Activated CD4-positive, alpha-beta T cell treated with anti-CD3 and anti-CD28 coated beads for 24 hours (primary cell): Measurements from ENCODE around the gene C12orf57.

Experiments
- DNase-seq, 2 donors: peaks; one replicate each; pipeline ENCODE4 v3.0.0-alpha.2; 2020; ENCODE audit warnings: low read depth in 2 of 2

The C12orf57 gene

DNA sequence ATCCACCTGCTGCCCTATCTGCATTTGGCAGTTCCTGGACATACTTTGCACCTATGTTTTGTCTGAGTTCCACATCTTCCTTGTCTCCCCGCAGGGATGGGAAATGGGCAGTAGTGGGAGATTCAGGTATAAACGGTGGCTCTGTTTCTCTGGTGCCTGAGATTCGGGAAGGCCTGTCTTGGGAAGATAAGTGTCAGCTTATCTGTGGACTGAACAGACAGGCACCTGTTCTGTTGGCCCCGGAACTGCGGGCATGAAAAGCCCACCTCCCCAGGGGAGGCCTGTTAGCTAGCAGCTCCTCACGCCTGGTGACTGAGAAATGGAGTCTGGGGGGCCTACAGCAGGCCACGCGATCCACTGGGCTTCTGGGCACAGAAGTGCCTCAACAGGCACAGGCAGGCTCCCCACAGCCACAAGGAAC, 20.8 kb downstream of the C12orf57 start:
- no peak for DNase-seq

DNA sequence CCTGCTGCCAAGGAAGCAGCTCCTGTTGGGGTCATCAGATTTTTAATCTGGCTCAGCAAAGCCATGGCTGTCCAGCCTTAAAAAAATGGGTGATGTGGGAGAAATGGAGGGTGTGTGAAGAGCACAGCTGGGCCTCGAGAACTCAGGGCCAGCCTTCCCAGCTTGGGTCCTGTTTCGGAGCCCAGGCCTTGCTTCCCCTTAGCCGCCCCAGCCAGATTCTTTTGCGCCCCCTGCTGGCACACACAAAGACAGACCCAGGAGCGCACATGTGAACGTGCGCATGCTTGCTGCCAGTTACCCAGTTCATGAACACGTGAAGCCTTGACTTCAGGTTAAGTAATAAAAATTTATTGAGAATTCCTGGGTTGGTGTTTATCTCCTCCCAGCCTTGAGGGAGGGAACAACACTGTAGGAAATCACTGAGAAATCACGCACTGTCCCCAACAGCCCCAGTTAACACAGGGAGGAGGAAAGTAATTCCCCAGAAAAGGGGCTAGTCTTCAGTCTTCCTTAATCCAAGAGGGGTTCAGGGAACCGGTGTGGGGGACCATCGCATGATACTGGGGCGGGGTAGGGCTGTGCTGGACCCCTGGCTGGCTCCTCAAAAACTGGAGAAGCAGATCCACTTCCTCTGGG, 21.3 kb downstream of the C12orf57 start:
- DNase-seq, result peak; percentile 85

DNA sequence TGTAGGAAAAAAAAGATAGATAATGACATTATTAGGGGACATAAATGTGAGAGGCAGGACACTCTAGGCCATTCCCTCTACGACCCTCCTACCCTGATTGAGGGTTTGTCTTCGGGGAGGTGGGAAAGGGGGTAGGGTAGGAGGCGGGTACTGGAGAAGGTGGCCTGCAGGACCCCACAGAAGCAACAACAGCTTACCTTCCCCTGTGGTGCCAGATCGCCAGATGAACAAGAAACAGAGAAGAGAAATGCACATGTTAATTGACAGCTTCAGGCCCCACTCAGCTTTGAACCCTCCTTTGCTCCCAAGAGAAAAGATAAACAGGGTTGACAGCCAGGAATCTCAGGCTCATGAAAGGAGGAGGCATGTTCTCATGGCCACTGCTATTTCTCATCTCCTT, 21.9 kb downstream of the C12orf57 start:
- DNase-seq, result no peak

DNA sequence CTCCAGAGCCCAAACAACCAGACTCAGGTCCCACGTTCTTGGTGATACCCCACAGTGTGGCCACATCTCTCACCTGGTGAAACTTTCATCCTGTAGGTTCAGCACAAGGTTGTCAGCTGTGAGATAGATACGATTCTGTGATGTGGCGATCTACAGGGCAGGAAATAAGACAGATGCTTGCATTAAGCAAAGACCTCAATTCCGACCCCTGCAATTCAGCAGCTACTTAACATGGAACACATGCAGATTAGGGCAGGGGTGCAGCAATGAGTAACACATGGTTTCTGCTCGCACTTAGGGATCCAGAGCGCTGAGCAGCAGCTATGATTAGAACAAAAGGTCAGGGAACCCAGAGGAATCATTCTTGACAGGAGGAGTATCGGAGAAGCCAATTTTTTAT, 22.5 kb downstream of the C12orf57 start:
- DNase-seq, result no peak

DNA sequence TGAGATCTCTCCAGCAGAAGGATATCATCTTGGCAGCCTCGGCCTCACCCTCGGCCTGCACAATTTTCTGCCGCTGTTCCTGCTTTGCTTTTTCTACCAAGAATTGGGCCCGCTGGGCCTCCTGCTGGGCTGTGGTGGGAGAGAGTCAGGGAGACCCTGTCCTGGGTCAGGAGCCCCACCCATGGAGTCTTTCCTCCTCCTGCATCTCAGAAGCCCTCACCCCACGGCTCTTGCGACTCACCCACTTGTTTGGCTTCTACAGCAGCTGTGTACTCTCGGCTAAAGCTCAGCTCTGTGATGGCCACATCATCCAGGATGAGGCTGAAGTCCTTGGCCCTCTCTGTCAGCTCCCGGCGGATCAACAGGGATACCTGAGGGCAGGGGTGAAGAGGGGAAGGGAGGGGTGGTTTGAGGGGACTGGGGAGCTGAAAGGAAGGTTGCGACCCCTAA, 23.9 kb downstream of the C12orf57 start:
- no peak for DNase-seq

DNA sequence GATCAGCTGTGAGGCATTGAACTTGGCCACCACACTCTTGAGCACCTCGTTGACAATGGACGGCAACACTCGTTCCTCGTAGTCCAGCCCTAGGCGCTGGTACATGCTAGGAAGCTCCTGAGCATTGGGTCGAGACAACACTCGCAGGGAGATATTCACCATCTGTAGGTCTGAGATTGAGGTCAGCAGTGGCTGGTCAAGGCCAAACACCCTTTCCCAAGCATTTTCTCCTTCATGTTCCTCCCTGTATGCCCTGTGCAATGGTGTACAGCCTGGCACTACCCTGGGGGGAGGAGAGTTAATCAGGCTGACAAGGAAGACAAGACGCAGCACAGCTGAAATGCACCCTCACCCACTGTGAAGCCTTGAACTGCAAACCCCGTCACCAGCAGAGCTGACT, 24.6 kb downstream of the C12orf57 start:
- no peak for DNase-seq

DNA sequence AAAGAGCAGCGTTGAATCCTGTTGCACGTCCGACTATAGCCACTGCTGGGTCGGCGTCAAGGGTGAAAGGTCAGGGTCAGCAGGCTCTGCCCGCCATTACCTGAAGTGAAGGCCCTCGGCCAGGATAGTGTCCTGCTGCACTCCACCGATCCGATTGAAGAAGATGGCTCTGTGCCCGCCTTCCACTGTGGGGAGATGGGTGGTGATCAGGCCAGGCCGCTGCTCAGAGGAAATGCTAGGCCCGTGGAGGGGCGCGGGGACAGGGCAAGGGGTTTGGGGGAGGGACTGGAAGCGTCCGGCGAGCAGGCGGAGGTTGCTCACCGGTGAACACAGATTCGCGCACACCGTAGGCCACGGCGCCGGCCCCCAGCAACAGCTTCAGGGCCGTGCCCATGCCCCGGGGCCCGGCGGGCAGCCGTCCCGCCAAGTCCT, 26.3 kb downstream of the C12orf57 start:
- DNase-seq, result no peak

DNA sequence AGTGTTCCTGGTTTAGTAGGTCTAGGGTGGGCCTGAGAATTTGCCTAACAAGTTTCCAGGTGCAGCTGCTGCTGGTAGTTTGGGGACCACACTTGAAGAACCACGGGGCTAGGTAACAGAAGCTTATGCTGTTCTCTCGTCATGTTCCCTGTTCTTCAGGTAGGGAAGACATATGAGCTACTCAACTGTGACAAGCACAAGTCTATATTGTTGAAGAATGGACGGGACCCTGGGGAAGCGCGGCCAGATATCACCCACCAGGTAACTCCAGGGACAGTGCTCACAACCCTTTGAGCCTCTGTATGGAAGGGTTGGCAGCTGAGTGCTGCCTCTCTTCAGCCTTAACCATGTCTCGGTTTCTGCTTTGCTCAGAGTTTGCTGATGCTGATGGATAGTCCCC, 30.4 kb downstream of the C12orf57 start:
- no peak for DNase-seq

DNA sequence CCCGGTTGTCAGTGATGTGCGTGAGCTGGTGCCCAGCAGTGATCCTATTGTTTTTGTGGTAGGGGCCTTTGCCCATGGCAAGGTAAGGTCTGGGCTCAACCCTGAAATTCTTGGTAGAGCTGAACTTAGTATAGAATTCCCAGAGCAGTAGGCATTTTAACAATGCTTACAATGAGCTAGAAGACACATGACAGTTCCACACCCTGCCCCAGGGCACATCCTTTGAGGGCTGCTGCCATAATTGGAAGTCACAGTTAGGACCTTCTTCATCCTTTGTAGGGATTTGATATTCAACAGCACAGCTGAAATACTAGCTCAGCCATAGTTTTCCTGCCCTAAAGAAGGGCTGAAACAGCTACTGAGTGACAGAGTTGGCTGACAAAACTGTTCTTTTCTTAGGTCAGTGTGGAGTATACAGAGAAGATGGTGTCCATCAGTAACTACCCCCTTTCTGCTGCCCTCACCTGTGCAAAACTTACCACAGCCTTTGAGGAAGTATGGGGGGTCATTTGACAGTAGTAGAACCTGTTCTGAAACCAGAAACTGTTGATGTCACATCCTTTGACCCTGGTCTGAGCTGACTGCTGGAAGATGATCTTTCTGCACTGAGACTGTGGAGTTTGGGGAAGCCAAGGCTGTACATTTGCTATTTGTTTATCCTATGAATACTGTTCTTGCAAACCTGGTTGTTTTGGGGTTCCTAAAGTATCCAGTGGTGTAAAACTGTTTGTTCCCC, 31.6 kb downstream of the C12orf57 start:
- no peak for DNase-seq

DNA sequence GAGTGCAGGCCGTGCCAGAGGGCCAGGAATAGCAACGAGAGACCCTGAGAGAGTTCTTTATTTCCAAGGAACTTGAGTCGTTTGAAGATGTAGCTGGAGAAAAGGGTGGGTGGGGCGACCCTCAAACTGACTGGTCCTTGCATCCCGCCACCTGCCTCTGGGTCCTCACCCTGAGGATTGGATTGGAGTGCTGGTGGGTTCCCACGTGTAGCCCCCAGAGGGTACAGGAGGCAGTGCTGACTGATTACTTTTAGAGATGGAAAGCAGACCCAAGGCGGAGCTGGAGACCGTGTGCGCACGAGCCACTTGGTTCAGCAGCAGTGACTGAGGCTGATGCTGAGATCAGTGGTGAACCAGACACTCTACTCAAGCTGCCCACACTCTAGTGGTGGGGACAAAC, 33.8 kb downstream of the C12orf57 start:
- DNase-seq, result no peak

DNA sequence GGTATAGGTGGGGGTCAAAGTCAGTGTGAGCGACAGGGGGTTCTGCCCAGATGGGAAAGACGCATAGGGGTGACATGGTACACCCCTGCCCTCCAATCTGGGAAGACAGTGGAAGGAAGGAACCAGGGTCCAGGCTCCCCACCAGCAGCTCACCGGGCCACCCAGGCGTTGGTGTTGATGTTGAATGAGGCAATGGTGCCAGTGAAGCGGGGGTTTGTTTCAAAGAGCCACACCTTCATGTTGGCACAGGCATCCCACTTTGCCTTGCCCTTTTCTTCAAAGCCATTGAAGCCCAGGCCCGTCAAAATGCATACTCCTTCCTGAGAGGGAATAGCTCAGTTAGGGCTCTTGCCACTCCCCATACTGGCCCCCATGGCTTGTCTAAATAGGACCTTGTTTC, 34.4 kb downstream of the C12orf57 start:
- no peak for DNase-seq

DNA sequence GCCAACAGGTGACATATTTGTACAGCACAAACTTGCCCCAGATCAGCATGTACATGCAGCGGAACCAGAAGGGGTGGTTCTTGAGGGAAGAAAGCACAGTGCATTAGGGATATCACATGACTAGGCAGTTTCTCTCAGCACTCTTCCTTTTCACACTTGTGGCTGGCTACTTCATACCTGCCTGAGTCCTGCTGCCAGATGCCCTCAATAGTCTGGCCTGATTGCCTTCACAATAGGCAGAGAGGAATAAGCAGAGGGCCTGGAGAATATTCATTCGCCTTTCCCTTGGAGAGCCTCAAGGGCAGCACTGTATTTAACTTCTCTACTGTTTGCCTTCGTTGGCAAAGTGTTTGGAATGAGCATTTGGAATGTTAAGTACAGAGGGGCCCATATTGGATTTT, 34.8 kb downstream of the C12orf57 start:
- no peak for DNase-seq

DNA sequence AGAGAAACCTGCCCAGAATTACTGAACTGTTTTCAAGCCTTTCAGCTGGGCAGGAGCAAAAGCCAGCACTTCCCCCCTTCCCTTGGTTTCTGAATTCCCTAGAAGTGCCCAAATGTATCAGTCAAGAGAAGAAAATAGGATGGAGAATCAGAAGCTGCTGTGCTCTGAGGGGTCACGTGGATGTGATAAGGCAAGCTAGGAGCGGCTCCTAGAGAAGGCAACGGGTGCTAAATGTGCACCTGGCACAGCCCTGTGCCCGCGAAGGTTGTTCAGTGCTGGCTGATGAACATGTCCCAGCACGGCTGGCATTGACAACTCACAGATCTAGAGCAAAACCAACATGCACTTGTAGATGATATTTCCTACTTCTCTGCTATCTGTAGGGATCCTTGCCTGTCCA, 35.2 kb downstream of the C12orf57 start:
- no peak for DNase-seq

DNA sequence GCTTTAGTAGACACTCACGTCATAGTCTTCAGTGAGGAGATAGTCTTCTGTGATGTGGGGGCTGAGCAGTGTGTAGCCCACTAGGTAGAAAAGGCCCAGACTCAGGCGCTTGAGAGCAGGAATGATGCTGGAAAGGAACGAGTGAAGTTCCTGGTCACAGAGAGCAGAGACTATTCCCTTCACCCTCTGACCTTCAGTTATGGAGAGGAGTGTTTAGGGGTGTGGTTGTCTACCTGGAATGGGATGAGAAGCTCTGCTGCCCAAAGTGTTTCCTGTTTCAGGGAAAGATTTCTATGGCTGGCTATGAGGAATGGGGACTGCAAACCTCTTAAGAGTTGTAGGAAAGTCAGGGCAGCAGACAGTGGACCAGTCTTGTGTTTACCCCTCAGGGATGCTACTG, 35.6 kb downstream of the C12orf57 start:
- DNase-seq, result no peak

DNA sequence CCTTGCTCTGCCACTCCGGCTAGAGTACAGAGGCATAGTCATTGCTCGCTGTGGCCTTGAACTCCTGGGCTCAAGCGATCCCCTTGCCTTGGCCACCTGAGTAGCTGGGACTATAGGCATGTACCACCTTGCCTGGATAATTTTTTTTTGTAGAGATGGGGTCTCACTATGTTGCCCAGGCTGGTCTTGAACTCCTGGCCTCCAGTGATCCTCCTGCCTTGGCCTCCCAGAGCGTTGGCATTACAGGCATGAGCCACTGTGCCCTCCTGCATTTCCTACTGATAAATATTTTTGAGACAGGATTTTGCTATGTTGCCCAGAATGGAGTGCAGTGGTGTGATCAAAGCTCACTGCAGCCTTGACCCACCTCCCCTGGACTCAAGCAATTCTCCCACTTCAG, 36.3 kb downstream of the C12orf57 start:
- no peak for DNase-seq

DNA sequence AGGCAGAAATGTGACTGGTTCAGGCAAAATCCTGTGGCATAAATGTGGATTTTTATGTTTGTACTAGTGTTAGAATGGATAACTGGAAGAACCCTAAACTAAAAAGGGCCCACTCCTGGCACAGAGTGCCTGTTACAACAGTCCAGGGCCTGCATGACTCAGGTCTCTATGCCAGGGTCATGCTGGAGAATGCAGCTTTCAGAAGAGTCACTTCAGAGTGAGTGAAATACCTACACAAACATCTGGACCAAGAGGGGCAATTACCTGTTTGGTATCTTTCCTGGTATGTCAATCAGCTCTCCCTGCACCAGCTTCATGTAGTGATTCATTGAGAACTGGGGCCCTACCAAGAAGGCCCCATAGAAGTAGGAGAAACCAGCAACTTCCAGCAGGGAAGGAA, 36.9 kb downstream of the C12orf57 start:
- DNase-seq, result no peak

DNA sequence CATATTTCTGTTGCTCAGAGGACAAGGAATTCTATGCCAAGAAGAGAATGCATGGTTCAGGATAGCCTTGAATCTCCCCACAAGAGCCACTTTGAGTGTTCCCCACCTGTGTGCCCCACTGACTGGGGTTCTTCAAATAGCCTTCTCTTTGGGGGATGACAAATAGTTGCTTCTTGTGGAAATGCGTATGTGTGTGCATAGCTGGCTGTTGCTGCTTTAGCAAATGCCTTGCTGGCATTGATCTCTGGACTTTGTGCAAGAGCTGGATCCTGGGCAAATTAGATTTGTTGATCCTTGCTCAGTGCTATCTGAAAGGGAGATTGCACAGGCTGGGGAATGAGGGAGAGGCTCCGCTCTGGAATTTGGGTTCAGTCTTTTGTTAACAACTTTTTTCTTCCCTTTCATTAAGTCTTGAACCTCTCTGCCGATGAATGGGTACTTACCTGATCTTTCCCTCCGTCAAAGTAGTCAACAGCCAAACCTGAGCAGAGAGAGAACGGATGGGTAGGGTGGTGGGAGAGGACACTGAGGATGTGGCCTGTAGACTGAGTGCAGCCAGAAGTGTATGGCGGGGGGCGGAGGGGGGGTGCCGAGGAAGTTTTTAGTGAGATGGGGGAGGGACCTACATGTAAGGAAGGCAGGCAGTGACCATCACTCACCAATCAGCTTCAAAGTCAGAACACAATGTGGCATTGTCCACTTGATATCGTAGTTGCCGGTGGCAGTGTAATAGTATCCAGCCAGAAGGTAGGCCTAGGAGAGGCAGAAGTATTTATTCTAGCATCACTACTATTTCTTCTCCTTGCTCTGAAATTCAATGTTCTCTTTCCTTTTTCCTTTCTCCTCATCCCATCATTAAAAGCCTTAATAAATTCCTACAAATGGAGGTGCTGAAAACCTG, 37.6 kb downstream of the C12orf57 start:
- DNase-seq, result no peak

DNA sequence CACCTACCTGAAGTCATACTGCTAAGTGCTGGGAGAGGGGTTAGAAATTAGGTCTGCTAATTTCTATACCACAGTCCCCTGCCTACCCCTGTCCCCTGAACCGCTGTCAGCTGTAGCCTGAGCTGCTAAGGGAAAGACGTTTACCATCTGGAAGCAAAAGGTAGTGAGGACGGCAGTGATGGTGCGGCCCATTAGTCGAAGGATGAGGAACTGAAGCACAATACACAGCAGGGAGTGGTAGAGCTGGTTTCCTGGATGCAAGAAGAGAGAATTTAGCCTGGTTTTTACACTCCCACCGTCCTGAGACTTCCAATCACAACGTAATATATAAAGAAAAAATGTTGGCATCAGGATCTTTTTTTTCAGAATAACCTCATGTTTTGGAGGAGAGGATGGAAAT, 38.7 kb downstream of the C12orf57 start:
- no peak for DNase-seq

DNA sequence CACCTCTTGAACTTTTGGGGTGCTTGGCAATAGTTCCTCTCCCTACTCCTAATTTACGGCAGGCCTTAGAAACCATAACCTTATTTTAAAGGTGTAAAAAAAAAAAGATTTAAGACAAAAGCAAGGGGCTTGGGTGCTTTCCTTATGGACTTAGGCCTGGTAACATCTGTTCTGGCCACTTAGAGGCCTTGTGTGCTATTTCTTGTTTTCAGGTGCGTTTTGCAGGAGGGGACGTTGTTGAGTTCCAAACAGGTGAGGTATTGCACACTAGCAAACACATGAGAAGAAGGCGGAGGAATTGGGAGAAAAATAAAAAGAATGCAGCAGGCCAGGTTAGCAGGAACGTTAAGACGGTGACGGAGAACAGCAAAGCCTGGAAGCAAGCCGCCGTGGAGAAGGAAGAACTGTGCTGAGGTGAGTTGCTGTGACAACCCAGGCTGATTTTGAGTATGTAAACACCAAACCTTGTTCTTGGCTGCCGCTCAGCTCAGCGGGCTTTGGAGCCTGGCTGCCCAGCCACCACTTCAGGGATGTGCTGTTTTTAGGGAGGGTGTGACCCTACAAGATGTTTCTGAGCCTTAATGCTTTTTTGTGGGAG, 44.2 kb downstream of the C12orf57 start:
- no peak for DNase-seq
